Fibroblast of the aortic adventitia (primary cell): ENCODE data around the gene WHRN. TPM values are rescaled to one million over a fixed set of nuclear protein-coding genes. Genes with fewer than 3 reads are reported as not detected.

Experiments used
- DNase-seq: peaks from one replicate; pipeline ENCODE4 v3.0.0-alpha.2; 2010; ENCODE audit warnings: low read depth
- H3K4me3 ChIP-seq: 2 replicates; pipeline ENCODE4 v1.5.1; 2011; ENCODE audit warnings: low read depth, mild to moderate bottlenecking, control low read depth, low read length, moderate library complexity
- CTCF ChIP-seq: IDR thresholded peaks from 2 replicates; pipeline ENCODE4 v1.5.1; 2011; ENCODE audit warnings: mild to moderate bottlenecking, low read length, control low read depth, inconsistent platforms; ENCODE audit not compliant: insufficient read depth
- total RNA-seq: library from RNA; depleted of rRNA; stranded (reverse); fragments of >200 nt; gene quantifications from 2 replicates; pipeline ENCODE4 v1.2.3, GENCODE V29; 2012; ENCODE audit warnings: low replicate concordance

WHRN gene
- total RNA-seq, 1 donor = 2.1 TPM

GRCh38 chr9:114480746-114481435, 24.4 kb downstream of the WHRN start:
- no peak for TF ChIP-seq CTCF
- no peak for DNase-seq
- no peak overlapping the region for H3K4me3 ChIP-seq

- no peak for TF ChIP-seq CTCF
- H3K4me3 ChIP-seq = no peak overlapping the region
- DNase-seq = no peak
These were observed 26.4 kb downstream of the WHRN start for GRCh38 chr9:114478871-114479270.

GRCh38 chr9:114478459-114478858, 26.8 kb downstream of the WHRN start:
- no peak for TF ChIP-seq CTCF

GRCh38 chr9:114477642-114478041, 27.6 kb downstream of the WHRN start:
- no peak for DNase-seq
- no peak for TF ChIP-seq CTCF
- H3K4me3 ChIP-seq = no peak overlapping the region

More at GRCh38 chr9:114478459-114478858, 26.8 kb downstream of the WHRN start:
- H3K4me3 ChIP-seq = no peak overlapping the region
- DNase-seq = no peak

GRCh38 chr9:114476891-114477469, 28.3 kb downstream of the WHRN start:
- no peak overlapping the region for H3K4me3 ChIP-seq
- no peak for DNase-seq
- no peak for TF ChIP-seq CTCF

- TF ChIP-seq CTCF = no peak
- no peak for DNase-seq
- no peak overlapping the region for H3K4me3 ChIP-seq
These were observed 29.7 kb downstream of the WHRN start for GRCh38 chr9:114475412-114476135.
